Activated naive CD4-positive, alpha-beta T cell treated with anti-CD3 and anti-CD28 coated beads, Interleukin-2, amount 50 U/mL, for 24 hours (primary cell): ENCODE data around the gene UBR3.
"Not testable (repeated sequence)": the region's sequence is repeated elsewhere in the genome, so short reads cannot be mapped to it uniquely, and the experiment has no call there.

Source experiments
- H3K27ac Mint-ChIP-seq: one replicate; pipeline ENCODE4 v1.8.0; 2021; ENCODE audit warnings: mild to moderate bottlenecking, mixed read lengths
- H3K27me3 Mint-ChIP-seq: one replicate; pipeline ENCODE4 v1.8.0; 2021; ENCODE audit warnings: mixed read lengths
- H3K36me3 Mint-ChIP-seq: one replicate; pipeline ENCODE4 v1.8.0; 2021; ENCODE audit warnings: mixed read lengths
- H3K4me1 Mint-ChIP-seq: one replicate; pipeline ENCODE4 v1.8.0; 2021; ENCODE audit warnings: mixed read lengths
- H3K4me3 Mint-ChIP-seq: one replicate; pipeline ENCODE4 v1.8.0; 2021; ENCODE audit warnings: mild to moderate bottlenecking, mixed read lengths
- H3K9me3 Mint-ChIP-seq: one replicate; pipeline ENCODE4 v1.8.0; 2021; ENCODE audit warnings: mixed read lengths

Gene UBR3

DNA sequence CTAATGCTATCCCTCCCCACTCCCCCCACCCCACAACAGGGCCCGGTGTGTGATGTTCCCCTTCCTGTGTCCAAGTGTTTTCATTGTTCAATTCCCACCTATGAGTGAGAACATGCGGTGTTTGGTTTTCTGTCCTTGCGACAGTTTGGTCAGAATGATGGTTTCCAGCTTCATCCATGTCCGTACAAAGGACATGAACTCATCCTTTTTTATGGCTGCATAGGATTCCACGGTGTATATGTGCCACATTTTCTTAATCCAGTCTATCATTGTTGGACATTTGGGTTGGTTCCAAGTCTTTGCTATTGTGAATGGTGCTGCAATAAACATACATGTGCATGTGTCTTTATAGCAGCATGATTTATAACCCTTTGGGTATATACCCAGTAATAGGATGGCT is 109.4 kb downstream of the UBR3 start:
- H3K27ac Mint-ChIP-seq, H3K27me3 Mint-ChIP-seq, H3K4me1 Mint-ChIP-seq, H3K9me3 Mint-ChIP-seq, H3K4me3 Mint-ChIP-seq, H3K36me3 Mint-ChIP-seq: not testable (repeated sequence)

GRCh38 chr2:169945515-169945914 is 118.3 kb downstream of the UBR3 start:
- Mint-ChIP-seq H3K9me3 (no peaks in the 10 kb centered on the region), H3K36me3 (peaks cover 17% of the 10 kb centered on the region), H3K27me3 (no peaks in the 10 kb centered on the region), H3K27ac (no peak overlapping the region), H3K4me1 (no peaks in the 10 kb centered on the region), H3K4me3 (no peak overlapping the region)

DNA sequence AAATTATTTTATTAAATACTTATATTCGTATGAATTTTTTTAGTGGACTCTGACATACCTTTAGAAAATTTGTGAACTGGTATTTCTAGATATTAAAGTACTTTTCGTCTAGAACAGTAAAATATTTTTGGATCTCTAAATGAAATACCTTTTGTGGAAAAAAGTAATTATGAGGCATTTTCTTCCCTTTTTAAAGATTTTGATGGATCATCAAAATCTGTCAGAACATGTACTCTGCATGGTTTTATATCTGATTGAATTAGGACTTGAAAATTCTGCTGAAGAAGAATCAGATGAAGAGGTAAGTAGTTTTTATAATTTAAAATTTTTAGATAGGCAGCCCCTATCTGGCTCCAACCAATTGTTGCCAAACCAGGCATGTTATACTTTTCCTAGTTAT is 118.8 kb downstream of the UBR3 start:
- H3K4me1 Mint-ChIP-seq = no peaks in the 10 kb centered on the region
- H3K36me3 Mint-ChIP-seq = peaks cover 17% of the 10 kb centered on the region
- H3K4me3 Mint-ChIP-seq = no peak overlapping the region
- H3K9me3 Mint-ChIP-seq = no peaks in the 10 kb centered on the region
- H3K27ac Mint-ChIP-seq = no peak overlapping the region
- no peaks in the 10 kb centered on the region for H3K27me3 Mint-ChIP-seq

GRCh38 chr2:169946546-169946945 is 119.3 kb downstream of the UBR3 start:
- no peaks in the 10 kb centered on the region for H3K4me1 Mint-ChIP-seq
- no peaks in the 10 kb centered on the region for H3K9me3 Mint-ChIP-seq
- no peak overlapping the region for H3K27ac Mint-ChIP-seq
- H3K27me3 Mint-ChIP-seq = no peaks in the 10 kb centered on the region
- peaks cover 19% of the 10 kb centered on the region for H3K36me3 Mint-ChIP-seq
- no peak overlapping the region for H3K4me3 Mint-ChIP-seq

- Mint-ChIP-seq H3K27ac (no peak overlapping the region), H3K9me3 (no peaks in the 10 kb centered on the region), H3K27me3 (no peaks in the 10 kb centered on the region), H3K36me3 (peaks cover 28% of the 10 kb centered on the region), H3K4me3 (no peak overlapping the region), H3K4me1 (no peaks in the 10 kb centered on the region)
Measured at GRCh38 chr2:169955940-169956339, 128.7 kb downstream of the UBR3 start.

- H3K36me3 Mint-ChIP-seq = peaks cover 29% of the 10 kb centered on the region
- not testable (repeated sequence) for H3K27ac Mint-ChIP-seq
Measured at GRCh38 chr2:169957219-169957618, 130.0 kb downstream of the UBR3 start.

GRCh38 chr2:169961911-169962310 is 134.7 kb downstream of the UBR3 start:
- Mint-ChIP-seq H3K9me3 (no peaks in the 10 kb centered on the region), H3K4me1 (peaks cover 6% of the 10 kb centered on the region), H3K4me3 (no peak overlapping the region), H3K36me3 (peaks cover 44% of the 10 kb centered on the region), H3K27ac (no peak overlapping the region), H3K27me3 (no peaks in the 10 kb centered on the region)

More at GRCh38 chr2:169957219-169957618, 130.0 kb downstream of the UBR3 start:
- H3K9me3 Mint-ChIP-seq, H3K4me1 Mint-ChIP-seq, H3K27me3 Mint-ChIP-seq, H3K4me3 Mint-ChIP-seq: not testable (repeated sequence)

DNA sequence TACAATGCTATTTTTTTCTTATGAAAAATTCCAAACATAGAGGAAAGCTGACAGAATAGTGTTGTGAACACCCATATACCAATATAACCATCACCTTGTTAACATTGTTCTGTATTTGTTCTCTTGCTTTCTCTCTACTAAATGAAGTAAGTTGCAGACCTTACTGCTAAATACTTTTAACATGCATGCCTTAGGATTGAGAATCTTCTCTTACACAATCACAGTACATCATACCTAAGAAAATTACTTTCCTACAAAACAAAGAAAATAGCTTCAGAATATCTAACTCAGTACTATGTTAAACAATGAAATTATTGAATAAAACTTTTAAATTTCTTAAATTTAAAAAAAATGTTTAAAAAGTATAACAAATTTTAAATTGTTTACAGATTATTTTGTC is 136.5 kb downstream of the UBR3 start:
- H3K4me1 Mint-ChIP-seq = peaks cover 6% of the 10 kb centered on the region
- peaks cover 47% of the 10 kb centered on the region for H3K36me3 Mint-ChIP-seq
- peaks cover 7% of the 10 kb centered on the region for H3K9me3 Mint-ChIP-seq
- H3K4me3 Mint-ChIP-seq = no peak overlapping the region
- H3K27ac Mint-ChIP-seq = no peak overlapping the region
- H3K27me3 Mint-ChIP-seq = no peaks in the 10 kb centered on the region

GRCh38 chr2:169964740-169965139 is 137.5 kb downstream of the UBR3 start:
- H3K27me3 Mint-ChIP-seq = no peaks in the 10 kb centered on the region
- H3K36me3 Mint-ChIP-seq = peaks cover 53% of the 10 kb centered on the region
- peaks cover 7% of the 10 kb centered on the region for H3K9me3 Mint-ChIP-seq
- H3K4me1 Mint-ChIP-seq = peaks cover 6% of the 10 kb centered on the region
- no peak overlapping the region for H3K27ac Mint-ChIP-seq
- no peak overlapping the region for H3K4me3 Mint-ChIP-seq

DNA sequence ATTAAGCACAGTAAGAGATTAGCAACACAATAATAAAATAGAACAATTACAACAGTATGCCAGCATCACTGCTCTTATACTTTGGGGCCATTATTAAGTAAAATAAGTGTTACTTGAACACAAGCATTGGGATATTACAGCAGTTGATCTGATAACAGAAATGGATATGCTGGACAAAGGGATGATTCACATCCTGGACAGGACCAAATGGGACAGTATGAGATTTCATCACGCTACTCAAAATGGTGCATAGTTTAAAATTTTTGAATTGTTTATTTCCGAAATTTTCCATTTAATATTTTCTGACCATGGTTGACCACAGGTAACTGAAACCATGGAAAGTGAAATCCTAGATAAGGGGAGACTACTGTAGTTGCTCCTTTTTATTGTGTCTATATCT is 138.2 kb downstream of the UBR3 start:
- H3K36me3 Mint-ChIP-seq = peaks cover 57% of the 10 kb centered on the region

GRCh38 chr2:169966454-169966853 is 139.2 kb downstream of the UBR3 start:
- Mint-ChIP-seq H3K4me1 (peaks cover 5% of the 10 kb centered on the region), H3K4me3 (no peak overlapping the region), H3K27ac (no peak overlapping the region), H3K9me3 (peaks cover 7% of the 10 kb centered on the region), H3K27me3 (no peaks in the 10 kb centered on the region), H3K36me3 (peaks cover 52% of the 10 kb centered on the region)

More for the DNA sequence above, 138.2 kb downstream of the UBR3 start:
- H3K4me3 Mint-ChIP-seq = no peak overlapping the region
- peaks cover 6% of the 10 kb centered on the region for H3K4me1 Mint-ChIP-seq
- H3K9me3 Mint-ChIP-seq = peaks cover 7% of the 10 kb centered on the region
- H3K27ac Mint-ChIP-seq = no peak overlapping the region
- H3K27me3 Mint-ChIP-seq = no peaks in the 10 kb centered on the region

GRCh38 chr2:169968743-169969142 is 141.5 kb downstream of the UBR3 start:
- Mint-ChIP-seq H3K4me1 (no peaks in the 10 kb centered on the region), H3K9me3 (peaks cover 7% of the 10 kb centered on the region), H3K4me3 (no peak overlapping the region), H3K27ac (no peak overlapping the region), H3K36me3 (peaks cover 46% of the 10 kb centered on the region), H3K27me3 (no peaks in the 10 kb centered on the region)

GRCh38 chr2:169975221-169975620 is 148.0 kb downstream of the UBR3 start:
- H3K9me3 Mint-ChIP-seq = peaks cover 24% of the 10 kb centered on the region
- H3K4me1 Mint-ChIP-seq = peaks cover 9% of the 10 kb centered on the region
- H3K4me3 Mint-ChIP-seq = no peak overlapping the region
- H3K27me3 Mint-ChIP-seq = no peaks in the 10 kb centered on the region
- peaks cover 49% of the 10 kb centered on the region for H3K36me3 Mint-ChIP-seq
- no peak overlapping the region for H3K27ac Mint-ChIP-seq

DNA sequence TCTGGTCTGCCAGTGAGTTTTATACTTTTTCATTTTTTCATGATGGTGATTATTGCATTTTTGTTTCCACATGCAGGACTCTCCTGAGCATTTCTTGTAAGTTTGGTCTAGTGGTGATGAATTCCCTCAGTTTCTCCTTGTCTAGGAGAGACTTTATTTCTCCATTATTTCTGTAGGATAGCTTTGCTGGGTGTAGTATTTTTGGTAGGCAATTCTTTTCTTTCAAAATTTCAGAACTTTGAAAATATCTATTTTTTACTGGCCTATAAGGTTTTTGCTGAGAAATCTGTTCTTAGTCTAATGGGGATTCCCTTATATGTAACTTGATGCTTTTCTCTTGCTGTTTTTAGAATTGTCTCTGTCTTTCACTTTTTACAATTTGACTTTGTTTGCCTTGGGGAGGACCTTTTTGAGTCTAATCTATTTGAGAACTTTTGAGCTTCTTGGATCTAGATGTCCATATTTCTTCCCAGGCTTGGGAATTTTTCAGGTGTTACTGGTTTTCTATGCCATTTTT is 149.1 kb downstream of the UBR3 start:
- H3K4me1 Mint-ChIP-seq = peaks cover 16% of the 10 kb centered on the region
- no peak overlapping the region for H3K4me3 Mint-ChIP-seq
- H3K9me3 Mint-ChIP-seq = peaks cover 24% of the 10 kb centered on the region
- H3K36me3 Mint-ChIP-seq = peaks cover 52% of the 10 kb centered on the region
- no peaks in the 10 kb centered on the region for H3K27me3 Mint-ChIP-seq
- H3K27ac Mint-ChIP-seq = no peak overlapping the region

- Mint-ChIP-seq H3K4me1 (peaks cover 20% of the 10 kb centered on the region), H3K9me3 (peaks cover 24% of the 10 kb centered on the region), H3K27ac (no peak overlapping the region), H3K36me3 (peaks cover 48% of the 10 kb centered on the region), H3K4me3 (no peak overlapping the region), H3K27me3 (no peaks in the 10 kb centered on the region)
Measured at GRCh38 chr2:169977530-169977929, 150.3 kb downstream of the UBR3 start.

DNA sequence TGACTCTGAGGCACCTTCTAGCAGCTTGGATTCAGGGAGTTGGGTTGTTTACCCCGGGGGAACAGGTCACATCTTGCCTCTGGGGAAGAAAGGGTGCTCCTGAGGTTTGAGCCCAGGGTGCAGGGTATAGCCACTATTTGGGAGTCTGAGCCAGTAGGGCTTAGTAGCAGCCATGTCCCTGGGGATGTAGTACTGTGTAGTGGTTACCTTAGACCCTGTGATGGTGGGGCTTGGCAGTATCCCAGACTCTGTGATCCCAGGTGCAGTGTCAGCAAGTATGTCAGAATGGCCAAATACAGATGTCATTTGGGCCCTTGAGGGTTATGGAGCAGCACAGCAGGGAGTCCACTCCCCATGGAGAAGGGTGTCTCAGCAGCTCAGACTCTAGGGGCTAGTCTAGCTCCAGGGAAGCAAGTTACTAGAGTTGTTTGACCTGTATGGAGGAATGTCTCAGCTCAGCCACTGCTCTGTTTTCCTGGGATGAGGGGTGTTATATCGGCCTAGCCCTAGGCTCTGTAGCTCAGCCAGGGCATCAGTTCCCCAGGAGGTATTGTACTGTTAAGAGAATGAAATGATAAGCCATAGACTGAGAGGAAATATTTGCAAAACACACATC is 151.3 kb downstream of the UBR3 start:
- Mint-ChIP-seq H3K27me3 (no peaks in the 10 kb centered on the region), H3K4me3 (no peak overlapping the region), H3K4me1 (peaks cover 20% of the 10 kb centered on the region), H3K9me3 (peaks cover 24% of the 10 kb centered on the region), H3K36me3 (peaks cover 50% of the 10 kb centered on the region), H3K27ac (no peak overlapping the region)

GRCh38 chr2:169979025-169979424 is 151.8 kb downstream of the UBR3 start:
- H3K27me3 Mint-ChIP-seq = no peaks in the 10 kb centered on the region
- peaks cover 23% of the 10 kb centered on the region for H3K9me3 Mint-ChIP-seq
- no peak overlapping the region for H3K27ac Mint-ChIP-seq
- H3K4me3 Mint-ChIP-seq = no peak overlapping the region
- peaks cover 45% of the 10 kb centered on the region for H3K36me3 Mint-ChIP-seq
- H3K4me1 Mint-ChIP-seq = peaks cover 20% of the 10 kb centered on the region
